Tibial artery (tissue), 4 donors: ENCODE data around the gene P2RX3.
"Not testable (repeated sequence)": the region's sequence is repeated elsewhere in the genome, so short reads cannot be mapped to it uniquely, and the experiment has no call there.

Experiments used
- DNase-seq, 2 donors: peaks; one replicate each; pipeline ENCODE4 v3.0.0-alpha.2; 2019
- H3K27ac ChIP-seq, 2 donors: fragments of 200-600 bp; sonication (generic) in 1 of 2; 1 replicate in 1 of 2; 2 replicates in 1 of 2; pipeline ENCODE4 v1.5.1; 2018 to 2019; ENCODE audit warnings: mild to moderate bottlenecking in 1 of 2
- H3K27me3 ChIP-seq, 2 donors: fragments of 200-600 bp; sonication (generic) in 1 of 2; one replicate each; pipeline versions ENCODE4 v1.5.1 to v1.6.0; 2016 to 2019
- H3K36me3 ChIP-seq, 3 donors: fragments of 200-600 bp; sonication (generic) in 2 of 3; one replicate each; pipeline ENCODE4 v1.5.1; 2016 to 2019; ENCODE audit warnings: mild to moderate bottlenecking in 2 of 3
- H3K4me1 ChIP-seq, 4 donors: fragments of 200-600 bp; sonication (generic) in 2 of 4; 1 replicate in 3 of 4; 2 replicates in 1 of 4; pipeline ENCODE4 v1.5.1; 2016 to 2019
- H3K4me3 ChIP-seq, 2 donors: fragments of 200-600 bp; sonication (generic) in 1 of 2; 1 replicate in 1 of 2; 2 replicates in 1 of 2; pipeline ENCODE4 v1.5.1; 2018 to 2019; ENCODE audit warnings: mild to moderate bottlenecking in 2 of 2
- H3K9me3 ChIP-seq, 3 donors: fragments of 200-600 bp; sonication (generic) in 1 of 3; one replicate each; pipeline ENCODE4 v1.5.1; 2016 to 2019
- intact Hi-C: fragments of 100-400 bp; cut with DNase I; formaldehyde crosslinking; loops from one replicate; pipeline ENCODE4 v1.15.0; 2023; ENCODE audit warnings: low total_unique reads
- TF ChIP-seq, protein P1 (sequence below), 2 experiments: fragments of 200-600 bp in 1 of 2; fragments of 450-650 bp in 1 of 2; IDR thresholded peaks; one replicate each; pipeline ENCODE4 v1.5.1; 2017 to 2019; ENCODE audit warnings: antibody characterized with exemption in 2 of 2, mild to moderate bottlenecking in 1 of 2, moderate library complexity in 1 of 2

Gene P2RX3

DNA sequence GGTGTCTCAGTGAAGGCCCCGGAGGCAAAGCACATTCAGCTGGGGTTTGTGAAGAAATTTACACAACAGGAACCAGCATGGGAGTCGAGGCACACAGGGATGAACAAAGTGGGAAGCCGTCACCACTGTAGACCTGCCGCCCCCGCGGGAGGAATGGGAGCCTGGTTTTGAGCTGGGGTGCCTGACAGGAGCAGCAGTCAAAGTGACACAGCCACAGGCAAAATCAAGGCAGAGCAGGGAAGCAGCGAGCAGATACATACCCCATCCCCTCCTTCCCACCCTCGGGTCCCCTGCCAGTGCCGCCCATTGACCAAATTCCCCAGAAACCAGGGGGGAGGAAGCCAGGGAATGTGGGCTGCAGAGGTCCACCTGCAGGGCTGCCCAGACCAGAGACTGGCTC lies 20.8 kb downstream of the P2RX3 start:
- Histone ChIP-seq H3K27ac (no peak overlapping the region), H3K4me1 (peaks cover 0 to 7% (median 0%) of the 10 kb centered on the region in 4 donors), H3K27me3 (no peaks in the 10 kb centered on the region), H3K4me3 (no peak overlapping the region), H3K9me3 (no peaks in the 10 kb centered on the region), H3K36me3 (no peaks in the 10 kb centered on the region)
- DNase-seq, result no peak
- TF ChIP-seq, protein P1, sequence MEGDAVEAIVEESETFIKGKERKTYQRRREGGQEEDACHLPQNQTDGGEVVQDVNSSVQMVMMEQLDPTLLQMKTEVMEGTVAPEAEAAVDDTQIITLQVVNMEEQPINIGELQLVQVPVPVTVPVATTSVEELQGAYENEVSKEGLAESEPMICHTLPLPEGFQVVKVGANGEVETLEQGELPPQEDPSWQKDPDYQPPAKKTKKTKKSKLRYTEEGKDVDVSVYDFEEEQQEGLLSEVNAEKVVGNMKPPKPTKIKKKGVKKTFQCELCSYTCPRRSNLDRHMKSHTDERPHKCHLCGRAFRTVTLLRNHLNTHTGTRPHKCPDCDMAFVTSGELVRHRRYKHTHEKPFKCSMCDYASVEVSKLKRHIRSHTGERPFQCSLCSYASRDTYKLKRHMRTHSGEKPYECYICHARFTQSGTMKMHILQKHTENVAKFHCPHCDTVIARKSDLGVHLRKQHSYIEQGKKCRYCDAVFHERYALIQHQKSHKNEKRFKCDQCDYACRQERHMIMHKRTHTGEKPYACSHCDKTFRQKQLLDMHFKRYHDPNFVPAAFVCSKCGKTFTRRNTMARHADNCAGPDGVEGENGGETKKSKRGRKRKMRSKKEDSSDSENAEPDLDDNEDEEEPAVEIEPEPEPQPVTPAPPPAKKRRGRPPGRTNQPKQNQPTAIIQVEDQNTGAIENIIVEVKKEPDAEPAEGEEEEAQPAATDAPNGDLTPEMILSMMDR (IDR thresholded peaks at IDR 0.05), result no peak
- intact Hi-C loops, result loop anchor here (10.0 kb wide), 1 partner anchor 514 kb away; no protein-coding TSS in a partner anchor

DNA sequence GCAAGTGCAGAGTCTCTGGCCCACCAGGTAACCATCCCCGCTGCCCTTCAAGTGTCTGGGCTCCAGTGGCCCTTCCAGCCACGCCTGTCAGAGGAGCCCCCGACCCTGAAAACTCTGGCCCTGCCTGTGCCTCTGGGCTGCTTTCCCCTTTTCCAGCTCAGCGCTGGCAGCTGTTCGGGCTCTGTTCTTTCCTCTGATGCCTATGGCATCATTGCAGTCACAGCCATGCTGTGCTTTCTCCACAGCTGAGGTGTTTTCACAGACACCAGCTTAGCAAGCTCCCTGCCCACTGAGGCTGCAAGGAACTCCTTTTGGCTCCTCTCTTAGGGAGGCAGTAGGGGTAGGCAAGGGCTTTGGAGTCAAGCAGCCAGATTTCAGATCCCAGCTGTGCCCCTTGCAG lies 21.2 kb downstream of the P2RX3 start:
- Histone ChIP-seq H3K4me3 (no peak overlapping the region), H3K4me1 (peaks cover 0 to 7% (median 0%) of the 10 kb centered on the region in 4 donors), H3K27me3 (no peaks in the 10 kb centered on the region), H3K36me3 (no peaks in the 10 kb centered on the region), H3K9me3 (no peaks in the 10 kb centered on the region), H3K27ac (no peak overlapping the region)
- intact Hi-C loops, result loop anchor here (10.0 kb wide), 1 partner anchor 515 kb away; no protein-coding TSS in a partner anchor
- no peak for DNase-seq
- TF ChIP-seq, protein P1 (IDR thresholded peaks at IDR 0.05), result no peak

DNA sequence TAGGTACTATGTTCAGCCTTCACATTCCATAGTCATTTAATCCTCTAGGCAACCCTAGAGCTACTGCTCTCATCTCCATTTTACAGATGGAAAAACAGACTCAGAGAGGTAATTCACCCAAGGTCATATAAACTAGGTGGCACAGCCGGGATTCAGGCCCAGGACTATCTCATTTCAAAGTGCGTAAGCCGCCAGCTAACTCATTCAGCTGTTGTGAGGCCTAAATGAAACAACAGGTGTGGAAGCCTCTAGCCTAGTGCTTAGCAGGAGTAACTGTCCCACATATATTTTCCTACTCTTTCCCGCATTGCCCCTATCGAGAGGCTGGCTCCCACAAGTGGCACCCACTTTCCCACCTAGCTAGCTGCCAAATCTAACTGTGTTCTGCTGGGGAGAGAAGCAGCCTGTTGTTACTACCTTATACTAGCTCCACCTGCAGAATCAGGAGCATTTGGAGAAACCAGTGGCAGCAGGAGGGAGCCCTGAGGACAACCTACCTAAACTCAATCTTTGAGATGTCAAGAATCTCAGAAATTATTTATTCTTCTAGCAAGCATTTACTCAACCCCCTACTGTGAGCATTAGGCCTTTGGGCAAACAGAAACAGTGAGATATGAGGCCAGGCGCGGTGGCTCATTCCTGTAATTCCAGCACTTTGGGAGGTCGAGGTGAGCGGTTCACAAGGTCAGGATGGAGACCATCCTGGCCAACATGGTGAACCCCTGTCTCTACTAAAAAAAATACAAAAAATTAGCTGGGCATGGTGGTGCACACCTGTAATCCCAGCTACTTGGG lies 21.9 kb downstream of the P2RX3 start:
- TF ChIP-seq, protein P1 (IDR thresholded peaks at IDR 0.05), result no peak
- Histone ChIP-seq H3K27ac (no peak overlapping the region), H3K27me3 (no peaks in the 10 kb centered on the region), H3K4me3 (no peak overlapping the region), H3K4me1 (peaks cover 0 to 7% (median 0%) of the 10 kb centered on the region in 4 donors), H3K36me3 (no peaks in the 10 kb centered on the region), H3K9me3 (no peaks in the 10 kb centered on the region)
- no peak for DNase-seq
- intact Hi-C loops, result loop anchor here (10.0 kb wide), 1 partner anchor 515 kb away; no protein-coding TSS in a partner anchor

DNA sequence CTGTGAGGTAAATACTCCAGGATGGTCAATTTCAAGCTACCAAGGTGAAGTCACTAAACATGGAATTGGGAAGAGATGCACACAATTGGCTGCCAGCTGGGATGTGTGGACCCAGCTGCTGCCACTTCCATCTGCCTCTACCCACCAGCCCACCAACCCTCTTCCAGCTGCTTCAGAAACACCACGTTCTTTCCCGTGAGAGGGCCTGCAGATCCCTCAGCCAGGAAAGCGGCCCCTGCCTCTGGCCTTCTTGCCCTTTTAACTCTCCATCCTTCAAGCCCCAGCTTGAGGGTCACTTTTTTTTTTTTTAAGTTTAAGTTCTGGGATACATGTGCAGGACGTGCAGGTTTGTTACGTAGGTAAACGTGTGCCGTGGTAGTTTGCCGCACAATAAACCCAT lies 22.8 kb downstream of the P2RX3 start:
- TF ChIP-seq, protein P1 (IDR thresholded peaks at IDR 0.05), result no peak
- intact Hi-C loops, result no loop called here
- Histone ChIP-seq H3K4me3 (no peak overlapping the region), H3K9me3 (no peaks in the 10 kb centered on the region), H3K4me1 (peaks cover 0 to 7% (median 0%) of the 10 kb centered on the region in 4 donors), H3K27me3 (no peaks in the 10 kb centered on the region), H3K27ac (no peak overlapping the region), H3K36me3 (no peaks in the 10 kb centered on the region)
- no peak for DNase-seq

DNA sequence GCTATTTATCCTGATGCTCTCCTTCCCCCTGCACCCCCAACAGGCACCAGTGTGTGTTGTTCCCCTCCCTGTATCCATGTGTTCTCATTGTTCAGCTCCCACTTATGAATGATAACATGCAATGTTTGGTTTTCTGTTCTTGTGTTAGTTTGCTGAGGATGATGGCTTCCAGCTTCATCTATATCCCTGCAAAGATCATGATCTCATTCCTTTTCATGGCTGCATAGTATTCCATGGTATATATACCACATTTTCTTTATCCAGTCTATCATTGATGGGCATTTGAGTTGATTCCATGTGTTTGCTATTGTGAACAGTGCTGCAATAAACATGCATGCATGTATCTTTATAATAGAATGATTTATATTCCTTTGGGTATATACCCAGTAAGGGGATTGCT lies 23.3 kb downstream of the P2RX3 start:
- intact Hi-C loops, H3K4me1 ChIP-seq, H3K27me3 ChIP-seq, H3K36me3 ChIP-seq, H3K4me3 ChIP-seq, DNase-seq, H3K9me3 ChIP-seq, H3K27ac ChIP-seq: not testable (repeated sequence)

DNA sequence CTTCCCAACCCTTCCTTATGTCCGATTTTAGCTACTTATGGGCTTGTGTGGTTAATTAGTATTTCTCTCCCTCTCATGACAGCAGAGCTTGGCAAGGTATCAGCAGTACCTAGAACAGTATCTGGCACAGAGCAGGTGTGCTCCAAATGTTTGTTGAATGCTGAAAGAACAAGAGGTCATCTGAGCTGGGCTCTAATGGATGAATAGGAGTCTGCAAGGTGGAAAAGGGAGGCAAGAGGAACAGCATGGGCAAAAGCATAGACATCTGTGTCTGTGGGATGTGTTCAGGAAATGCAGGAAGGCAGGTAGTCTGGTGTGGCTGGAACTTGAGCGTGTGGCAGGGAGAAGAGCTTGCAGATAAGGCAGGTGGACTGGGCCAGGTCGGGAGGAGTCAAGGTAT lies 23.8 kb downstream of the P2RX3 start:
- DNase-seq, result no peak
- no peaks in the 10 kb centered on the region for H3K36me3 ChIP-seq
- no peak overlapping the region for H3K4me3 ChIP-seq
- TF ChIP-seq, protein P1 (IDR thresholded peaks at IDR 0.05), result no peak
- no peaks in the 10 kb centered on the region for H3K9me3 ChIP-seq
- H3K27me3 ChIP-seq, result no peaks in the 10 kb centered on the region
- no peak overlapping the region for H3K27ac ChIP-seq
- intact Hi-C loops, result no loop called here
- peaks cover 0 to 7% (median 0%) of the 10 kb centered on the region in 4 donors for H3K4me1 ChIP-seq
